GM18873 (cell line): ENCODE measurements around the gene ACAA2.
"Not testable (repeated sequence)": the region's sequence is repeated elsewhere in the genome, so short reads cannot be mapped to it uniquely, and the experiment has no call there.

Experiments used
- ATAC-seq: cut with Tn5 transposase; IDR thresholded peaks from one replicate; pipeline ENCODE4 v1.9.1; 2021; ENCODE audit warnings: mild to moderate bottlenecking, moderate library complexity, moderate number of reproducible peaks; ENCODE audit not compliant: unreplicated experiment, low FRiP score

Gene ACAA2

GRCh38 chr18:49814147-49814499 is 790 bp upstream of the ACAA2 start:
- peak; percentile 12 for ATAC-seq

- ATAC-seq: peak; percentile 28
These were observed 339 bp downstream of the ACAA2 start for GRCh38 chr18:49813069-49813318.

- ATAC-seq: no peak
These were observed 856 bp downstream of the ACAA2 start for GRCh38 chr18:49812286-49813068.

- no peak for ATAC-seq
These were observed 2.0 kb downstream of the ACAA2 start for GRCh38 chr18:49811151-49811938.

GRCh38 chr18:49808553-49809191 is 4.7 kb downstream of the ACAA2 start:
- not testable (repeated sequence) for ATAC-seq

GRCh38 chr18:49804096-49804495 is 9.2 kb downstream of the ACAA2 start:
- ATAC-seq: no peak

GRCh38 chr18:49802623-49803022 is 10.7 kb downstream of the ACAA2 start:
- no peak for ATAC-seq

- not testable (repeated sequence) for ATAC-seq
These were observed 12.8 kb downstream of the ACAA2 start for GRCh38 chr18:49800491-49800890.

- not testable (repeated sequence) for ATAC-seq
These were observed 13.5 kb downstream of the ACAA2 start for GRCh38 chr18:49799806-49800205.

- ATAC-seq: no peak
These were observed 15.3 kb downstream of the ACAA2 start for GRCh38 chr18:49798001-49798400.

- no peak for ATAC-seq
These were observed 17.5 kb downstream of the ACAA2 start for GRCh38 chr18:49795612-49796552.

- ATAC-seq: no peak
These were observed 18.6 kb downstream of the ACAA2 start for GRCh38 chr18:49794743-49795142.

- ATAC-seq: not testable (repeated sequence)
These were observed 23.7 kb downstream of the ACAA2 start for GRCh38 chr18:49789560-49790134.

- ATAC-seq: no peak
These were observed 24.9 kb downstream of the ACAA2 start for GRCh38 chr18:49788327-49788898.

- no peak for ATAC-seq
These were observed 27.2 kb downstream of the ACAA2 start for GRCh38 chr18:49786019-49786720.

- no peak for ATAC-seq
These were observed 28.7 kb downstream of the ACAA2 start for GRCh38 chr18:49784427-49785185.

- not testable (repeated sequence) for ATAC-seq
These were observed 29.7 kb downstream of the ACAA2 start for GRCh38 chr18:49783631-49784030.

GRCh38 chr18:49778826-49779465 is 34.4 kb downstream of the ACAA2 start:
- no peak for ATAC-seq
